Thyroid gland (tissue), 4 donors: ENCODE measurements around the gene HCN1. TPM values are rescaled to one million over a fixed set of nuclear protein-coding genes. Genes with fewer than 3 reads are reported as not detected.
"Not testable (repeated sequence)": the region's sequence is repeated elsewhere in the genome, so short reads cannot be mapped to it uniquely, and the experiment has no call there.

Source experiments
- DNase-seq, 2 donors: peaks; one replicate each; pipeline ENCODE4 v3.0.0-alpha.2; 2019
- H3K27ac ChIP-seq, 3 donors: fragments of 200-600 bp; sonication (generic); 1 replicate in 2 of 3; 2 replicates in 1 of 3; pipeline ENCODE4 v1.5.1; 2016 to 2019; ENCODE audit warnings: mild to moderate bottlenecking in 1 of 3, moderate library complexity in 1 of 3
- H3K27me3 ChIP-seq: fragments of 200-600 bp; sonication (generic); one replicate; pipeline ENCODE4 v1.5.1; 2019
- H3K36me3 ChIP-seq, 2 donors: fragments of 200-600 bp; sonication (generic); one replicate each; pipeline ENCODE4 v1.5.1; 2016 to 2019
- H3K4me1 ChIP-seq, 2 donors: fragments of 200-600 bp; sonication (generic); one replicate each; pipeline ENCODE4 v1.5.1; 2017 to 2019
- H3K4me3 ChIP-seq, 3 donors: fragments of 200-600 bp; sonication (generic); replicated peaks in 1 of 3; 1 replicate in 2 of 3; 2 replicates in 1 of 3; pipeline ENCODE4 v1.5.1; 2016; ENCODE audit warnings: mild to moderate bottlenecking in 1 of 3
- H3K9me3 ChIP-seq: fragments of 200-600 bp; sonication (generic); one replicate; pipeline ENCODE4 v1.5.1; 2017
- CTCF ChIP-seq, 6 experiments: fragments of 200-600 bp in 3 of 6; fragments of 450-650 bp in 3 of 6; sonication (generic) in 3 of 6; IDR thresholded peaks; one replicate each; pipeline ENCODE4 v1.5.1; 2016 to 2019; ENCODE audit warnings: antibody characterized with exemption in 6 of 6, mild to moderate bottlenecking in 2 of 6, inconsistent platforms in 1 of 6, moderate library complexity in 1 of 6
- POLR2A ChIP-seq, 2 donors: fragments of 450-650 bp; IDR thresholded peaks; one replicate each; pipeline ENCODE4 v1.6.1; 2017; ENCODE audit warnings: antibody characterized with exemption in 2 of 2, mild to moderate bottlenecking in 2 of 2, moderate library complexity in 1 of 2
- WGBS, 2 donors: methylation state at CpG; one replicate each; pipeline ENCODE4 v1.1.5; 2017; 5-methylcytosine and 5-hydroxymethylcytosine counted together
- intact Hi-C: fragments of 100-400 bp; cut with DNase I; formaldehyde crosslinking; loops from one replicate; pipeline ENCODE4 v1.15.1; 2023
- total RNA-seq, 4 donors: library from RNA; depleted of rRNA; stranded (reverse); fragments of >200 nt; gene quantifications; one replicate each; pipeline ENCODE4 v1.2.3, GENCODE V29; 2016

Gene HCN1
- total RNA-seq, 4 donors from 2014 or later: 0.17 to 0.40 (median 0.26) TPM

GRCh38 chr5:45335978-45336377, 360.2 kb downstream of the HCN1 start:
- TF ChIP-seq POLR2A (IDR thresholded peaks at IDR 0.05) (no peak), CTCF (IDR thresholded peaks at IDR 0.05) (no peak)
- no peaks in the 10 kb centered on the region for H3K27me3 ChIP-seq
- no peak overlapping the region for H3K4me3 ChIP-seq
- intact Hi-C loops: no loop called here
- WGBS, 2 donors: 85 to 90% methylated on average over 2 of the region's 2 CpGs
- no peak overlapping the region for H3K27ac ChIP-seq
- no peaks in the 10 kb centered on the region for H3K36me3 ChIP-seq
- H3K9me3 ChIP-seq: no peaks in the 10 kb centered on the region
- H3K4me1 ChIP-seq: no peaks in the 10 kb centered on the region
- no peak for DNase-seq

GRCh38 chr5:45335346-45335745, 360.8 kb downstream of the HCN1 start:
- H3K9me3 ChIP-seq: no peaks in the 10 kb centered on the region
- no peaks in the 10 kb centered on the region for H3K36me3 ChIP-seq
- DNase-seq: no peak
- no peak overlapping the region for H3K27ac ChIP-seq
- no peaks in the 10 kb centered on the region for H3K27me3 ChIP-seq
- no peak for TF ChIP-seq POLR2A (IDR thresholded peaks at IDR 0.05)
- TF ChIP-seq CTCF (IDR thresholded peaks at IDR 0.05): no peak
- no peak overlapping the region for H3K4me3 ChIP-seq
- no peaks in the 10 kb centered on the region for H3K4me1 ChIP-seq
- intact Hi-C loops: no loop called here

- H3K4me3 ChIP-seq: no peak overlapping the region
- H3K36me3 ChIP-seq: no peaks in the 10 kb centered on the region
- no peaks in the 10 kb centered on the region for H3K4me1 ChIP-seq
- DNase-seq: no peak
- intact Hi-C loops: no loop called here
- H3K27me3 ChIP-seq: no peaks in the 10 kb centered on the region
- H3K9me3 ChIP-seq: no peaks in the 10 kb centered on the region
- no peak overlapping the region for H3K27ac ChIP-seq
- 84 to 89% methylated on average over 1 of the region's 1 CpG for WGBS, 2 donors
- TF ChIP-seq CTCF (IDR thresholded peaks at IDR 0.05) (no peak), POLR2A (IDR thresholded peaks at IDR 0.05) (no peak)
These were observed 361.2 kb downstream of the HCN1 start for GRCh38 chr5:45334939-45335338.

GRCh38 chr5:45312627-45313026, 383.6 kb downstream of the HCN1 start:
- H3K9me3 ChIP-seq, H3K36me3 ChIP-seq, DNase-seq, intact Hi-C loops, H3K4me1 ChIP-seq, H3K27ac ChIP-seq, H3K4me3 ChIP-seq, H3K27me3 ChIP-seq: not testable (repeated sequence)
- 88% methylated on average over 6 to 8 of the region's 8 CpGs for WGBS, 2 donors

- Histone ChIP-seq H3K27me3 (no peaks in the 10 kb centered on the region), H3K9me3 (no peaks in the 10 kb centered on the region), H3K4me1 (no peaks in the 10 kb centered on the region), H3K27ac (no peak overlapping the region), H3K4me3 (no peak overlapping the region), H3K36me3 (no peaks in the 10 kb centered on the region)
- intact Hi-C loops: no loop called here
- DNase-seq: no peak
- TF ChIP-seq CTCF (IDR thresholded peaks at IDR 0.05) (no peak), POLR2A (IDR thresholded peaks at IDR 0.05) (no peak)
- WGBS, 2 donors: 90 to 91% methylated on average over 2 of the region's 2 CpGs
These were observed 400.9 kb downstream of the HCN1 start for GRCh38 chr5:45295231-45295630.

GRCh38 chr5:45288746-45289145, 407.4 kb downstream of the HCN1 start:
- intact Hi-C loops: no loop called here
- Histone ChIP-seq H3K27me3 (no peaks in the 10 kb centered on the region), H3K4me3 (no peak overlapping the region), H3K9me3 (no peaks in the 10 kb centered on the region), H3K36me3 (no peaks in the 10 kb centered on the region), H3K4me1 (no peaks in the 10 kb centered on the region), H3K27ac (no peak overlapping the region)
- 89 to 100% methylated on average over 1 of the region's 1 CpG for WGBS, 2 donors
- TF ChIP-seq CTCF (IDR thresholded peaks at IDR 0.05) (no peak), POLR2A (IDR thresholded peaks at IDR 0.05) (no peak)
- no peak for DNase-seq
